ENCODE data around the gene BHLHE41.

The BHLHE41 gene

GRCh38 chr12:26124446-26125399, at the start of gene BHLHE41:
Gene BHLHE41, minus strand, starts transcription at chr12:26125037. Its CDS starts 258 bp downstream, at chr12:26124779.
- no peak for DNase-seq (ENCODE audit: low read depth)

- no peak for DNase-seq (ENCODE audit: low read depth)
Observed at GRCh38 chr12:26172946-26173552, 48.2 kb upstream of the BHLHE41 start.

DNA sequence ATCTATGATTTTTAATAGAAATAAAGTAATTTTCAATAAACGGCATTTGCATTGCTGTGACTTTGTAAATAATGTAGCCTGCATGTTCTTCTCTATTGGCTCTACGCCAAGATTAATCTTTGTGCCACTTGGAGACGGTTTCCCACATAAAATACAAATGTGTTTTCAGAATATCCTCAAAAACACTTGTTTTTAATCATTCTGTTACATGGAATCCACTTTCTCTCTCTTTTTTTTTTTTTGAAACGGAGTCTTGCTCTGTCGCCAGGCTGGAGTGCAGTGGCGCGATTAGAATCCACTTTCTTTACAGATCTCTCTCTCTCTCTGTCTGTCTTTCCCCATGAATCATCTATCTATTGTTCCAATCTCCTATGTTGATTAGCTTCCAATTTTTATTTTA, 47.7 kb upstream of the BHLHE41 start:
- no peak for DNase-seq (ENCODE audit: low read depth)

- no peak for DNase-seq (ENCODE audit: low read depth)
Observed at GRCh38 chr12:26172013-26172412, 47.2 kb upstream of the BHLHE41 start.

DNA sequence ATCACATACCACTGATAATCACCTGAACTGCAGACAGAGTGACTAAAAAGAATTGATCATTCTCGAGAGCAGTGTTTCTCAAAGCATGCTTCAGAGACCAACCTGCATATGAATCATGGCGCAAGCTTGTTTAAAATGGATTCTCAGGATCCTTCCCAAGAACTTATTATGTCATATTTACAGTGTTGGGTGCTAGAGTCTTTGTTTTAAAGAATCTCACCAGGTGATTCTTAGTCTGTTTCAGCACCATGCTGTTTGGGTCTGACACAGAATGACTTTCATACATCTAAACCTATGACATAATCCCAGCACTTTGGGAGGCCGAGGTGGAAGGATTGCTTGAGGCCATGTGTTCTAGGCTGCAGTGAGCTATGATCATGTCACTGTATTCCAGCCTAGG, 39.3 kb upstream of the BHLHE41 start:
- DNase-seq (ENCODE audit: low read depth), result no peak

DNA sequence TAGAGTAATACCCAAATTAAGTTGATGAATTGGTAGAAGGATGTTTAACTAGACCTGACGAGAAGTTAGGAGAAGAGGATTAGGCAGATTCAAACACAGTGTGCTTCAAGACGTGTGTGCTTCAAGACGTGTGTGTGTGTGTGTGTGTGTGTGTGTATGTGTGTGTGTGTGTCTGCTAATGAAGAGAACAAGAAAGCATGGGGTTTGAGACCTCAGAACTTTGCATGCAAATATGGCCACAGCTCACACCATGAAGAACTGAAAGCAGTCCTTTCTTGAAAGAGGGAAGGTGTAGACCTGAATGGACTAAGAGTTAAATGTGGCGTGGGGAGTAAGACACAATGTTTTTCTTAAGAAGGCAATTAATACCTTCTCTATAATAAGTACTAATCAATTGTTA, 38.1 kb upstream of the BHLHE41 start:
- no peak for DNase-seq (ENCODE audit: low read depth)

GRCh38 chr12:26162174-26162573, 37.3 kb upstream of the BHLHE41 start:
- DNase-seq (ENCODE audit: low read depth), result no peak

DNA sequence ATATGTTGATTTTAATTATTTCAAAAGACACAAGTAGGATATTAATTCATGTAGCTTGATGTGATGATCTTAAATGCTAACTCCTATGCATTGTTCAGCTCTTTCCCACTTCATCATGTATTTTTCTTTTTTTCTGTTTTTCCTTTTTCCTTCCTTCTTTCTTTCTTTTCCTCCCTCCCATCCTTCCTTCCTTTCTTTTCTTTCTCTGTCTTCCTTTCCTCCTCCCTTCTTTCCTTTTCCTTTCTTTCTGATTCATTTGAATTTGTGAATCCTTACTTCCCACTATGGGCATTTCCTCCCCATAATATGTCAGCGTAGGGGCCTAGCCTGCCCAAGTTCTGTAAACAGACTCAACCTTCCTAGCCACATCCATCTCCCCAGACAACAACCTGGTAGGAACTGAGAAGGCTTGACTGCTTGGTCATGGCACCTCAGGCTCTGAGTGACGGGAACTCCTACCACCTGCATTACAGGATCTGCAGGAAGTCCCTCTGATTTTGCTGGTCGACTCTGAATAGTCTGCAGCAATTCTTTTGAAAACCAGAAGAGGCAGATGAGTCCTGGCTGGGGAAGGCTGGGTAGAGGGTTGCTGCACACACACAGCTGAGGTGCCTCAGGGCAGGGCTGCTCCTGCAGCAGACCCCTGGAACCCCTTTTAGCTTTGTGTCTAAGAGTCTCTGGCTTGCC, 33.4 kb upstream of the BHLHE41 start:
- DNase-seq (ENCODE audit: low read depth), result no peak

DNA sequence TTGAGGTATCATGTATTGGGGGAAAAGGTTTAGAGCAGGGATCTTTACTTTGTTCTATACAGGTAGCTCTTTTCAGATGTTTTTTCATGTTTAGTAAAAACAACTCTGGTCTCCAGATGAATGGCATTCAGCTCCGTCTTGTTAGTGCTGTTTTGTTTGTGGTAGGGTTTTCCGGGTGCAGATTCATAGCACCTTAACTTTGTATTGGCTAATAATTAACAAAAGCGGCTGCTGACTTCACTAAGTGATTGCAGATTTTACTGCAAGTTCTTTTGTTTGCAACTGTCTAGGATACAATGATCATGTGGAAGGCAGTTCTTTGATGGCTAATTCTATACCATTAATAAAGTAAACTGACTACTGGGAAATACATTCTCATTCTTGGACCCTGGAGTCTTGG, 32.2 kb upstream of the BHLHE41 start:
- DNase-seq (ENCODE audit: low read depth), result no peak

DNA sequence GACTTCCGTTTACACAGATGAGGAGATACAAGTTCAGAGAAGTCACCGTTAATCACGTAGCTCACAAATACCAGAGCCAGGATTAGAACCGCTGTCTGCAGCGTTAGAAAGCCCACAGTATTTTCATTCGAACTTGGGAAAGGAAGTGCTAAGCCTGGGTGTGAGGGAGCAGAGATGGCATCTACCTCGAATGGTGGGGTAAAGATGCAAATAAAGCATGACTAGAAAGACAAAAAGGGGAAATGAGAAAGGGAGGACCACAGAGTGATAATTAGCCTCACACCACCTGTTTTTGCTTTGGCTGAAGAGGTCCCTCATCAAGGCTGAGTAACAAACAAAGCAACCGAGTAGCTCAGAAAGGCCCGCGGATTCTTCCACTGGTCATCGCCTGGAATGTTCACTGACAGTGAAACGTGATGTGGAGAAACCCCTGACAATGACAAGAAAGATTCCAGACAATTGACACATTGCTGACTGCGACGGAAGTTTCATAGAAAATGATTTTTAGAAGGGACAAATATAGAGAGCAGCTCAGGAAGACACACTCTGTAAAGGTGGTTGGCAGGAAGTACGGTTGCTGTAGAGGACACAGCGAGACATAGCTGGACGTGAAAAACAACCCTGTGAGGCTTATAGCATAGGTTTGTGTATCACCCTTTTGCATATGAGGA, 31.5 kb upstream of the BHLHE41 start:
- no peak for DNase-seq (ENCODE audit: low read depth)

DNA sequence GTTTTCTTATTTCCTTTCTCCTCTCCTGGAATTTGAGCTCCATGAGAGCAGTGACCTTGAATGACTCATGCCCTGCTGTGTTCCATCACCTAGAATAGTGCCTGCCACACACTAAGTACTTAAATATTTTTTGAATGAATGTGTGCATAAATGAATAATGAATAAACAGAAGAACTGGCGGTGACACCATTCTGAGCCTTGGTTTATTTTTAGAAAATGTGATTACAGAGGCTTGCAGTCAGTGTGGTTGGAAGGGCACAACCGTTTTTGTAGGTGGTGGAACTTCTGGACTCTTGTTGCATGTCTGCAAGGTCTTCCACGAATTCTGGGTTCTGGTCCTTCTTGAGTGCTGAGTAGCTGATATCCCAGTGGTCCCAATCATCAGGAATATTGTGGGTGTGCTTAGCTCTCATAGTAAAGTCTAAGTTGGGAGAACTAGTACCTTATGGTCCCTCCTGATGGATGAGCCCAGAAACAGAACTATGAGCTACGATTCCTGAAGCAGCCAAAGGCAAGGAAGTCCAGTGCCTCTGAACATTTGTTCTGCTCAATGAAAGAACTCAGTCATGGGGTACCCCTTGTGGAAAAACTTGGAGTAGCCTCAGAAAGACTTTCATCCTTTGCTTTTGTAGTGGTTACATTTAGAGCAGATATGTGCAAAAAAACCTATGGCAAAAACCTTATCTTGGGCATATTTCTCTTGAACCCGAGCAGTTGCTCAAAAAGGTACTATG, 28.8 kb upstream of the BHLHE41 start:
- peak; percentile 91 for DNase-seq (ENCODE audit: low read depth)

DNA sequence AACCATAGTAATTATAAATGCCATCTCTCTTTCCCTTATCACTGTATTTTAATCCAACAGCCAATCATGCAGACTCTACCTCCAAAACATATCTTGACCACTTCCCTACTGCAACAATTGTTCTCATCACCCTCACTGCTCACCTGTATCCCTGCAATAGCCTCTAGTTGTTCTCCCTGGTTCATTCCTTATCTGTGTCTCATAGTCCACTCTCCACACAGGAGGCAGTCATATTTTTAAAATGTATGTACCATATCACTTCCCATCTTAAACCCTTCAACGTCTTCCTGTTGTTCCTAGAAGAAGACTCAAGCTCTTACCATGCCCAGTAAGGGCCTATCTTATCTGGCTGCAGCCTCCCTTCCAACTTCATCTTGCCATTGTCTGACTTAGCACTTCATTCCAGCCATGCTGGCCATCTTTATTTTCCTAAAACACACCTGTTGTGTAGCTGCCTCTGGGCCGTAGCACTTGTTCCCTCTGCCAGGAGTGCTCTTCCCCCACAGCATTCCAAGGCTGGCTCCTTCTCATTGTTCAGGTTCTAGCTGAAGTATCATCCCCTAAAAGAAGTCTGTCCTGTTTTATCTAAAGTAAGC, 27.8 kb upstream of the BHLHE41 start:
- DNase-seq (ENCODE audit: low read depth), result no peak

- no peak for DNase-seq (ENCODE audit: low read depth)
Observed at GRCh38 chr12:26150736-26151450, 26.1 kb upstream of the BHLHE41 start.

DNA sequence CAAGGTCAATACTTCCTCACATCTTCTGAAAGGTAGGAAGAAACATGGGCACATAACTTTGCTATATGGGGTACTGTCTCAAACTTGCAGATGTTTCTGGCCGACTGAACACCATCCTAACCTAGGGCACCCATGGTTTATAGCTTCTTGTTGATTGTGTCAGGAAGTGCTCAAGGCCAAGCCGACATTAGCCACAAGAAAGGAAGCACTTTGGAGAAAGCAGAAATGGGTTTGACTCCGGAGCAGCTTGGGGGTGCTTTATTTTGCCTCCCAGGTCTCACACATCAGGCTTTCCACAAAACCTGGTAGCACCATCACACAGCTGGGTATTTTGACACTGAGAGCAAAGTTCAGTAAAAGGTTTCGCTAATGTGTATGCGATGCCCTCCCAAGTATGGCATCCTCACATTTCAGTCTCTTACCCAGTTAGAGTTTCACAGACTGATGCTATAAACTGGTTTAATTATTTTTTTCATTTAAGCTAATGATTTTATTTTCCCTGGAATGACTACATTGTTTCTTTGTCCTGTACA, 25.2 kb upstream of the BHLHE41 start:
- no peak for DNase-seq (ENCODE audit: low read depth)

- no peak for DNase-seq (ENCODE audit: low read depth)
Observed at GRCh38 chr12:26148291-26148690, 23.5 kb upstream of the BHLHE41 start.

DNA sequence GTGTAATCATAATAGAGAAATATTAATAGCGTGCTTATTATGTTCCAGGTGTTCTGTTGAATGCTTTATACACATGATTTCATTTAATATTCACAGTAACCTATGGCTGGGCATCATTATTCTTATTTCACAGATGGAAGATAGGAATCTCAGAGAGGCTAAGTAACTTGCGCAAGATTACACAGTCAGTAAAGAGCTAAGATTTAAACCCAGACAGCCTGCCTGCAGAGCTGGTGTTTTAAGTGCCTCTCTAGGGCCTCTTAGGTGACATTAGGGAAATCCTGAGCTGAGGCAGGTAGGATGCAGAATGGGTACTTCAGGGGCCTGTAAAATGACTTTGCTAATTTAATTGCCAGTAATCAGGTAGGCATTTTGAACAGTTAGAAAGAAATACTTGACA, 18.5 kb upstream of the BHLHE41 start:
- no peak for DNase-seq (ENCODE audit: low read depth)

- no peak for DNase-seq (ENCODE audit: low read depth)
Observed at GRCh38 chr12:26138860-26139259, 14.0 kb upstream of the BHLHE41 start.

DNA sequence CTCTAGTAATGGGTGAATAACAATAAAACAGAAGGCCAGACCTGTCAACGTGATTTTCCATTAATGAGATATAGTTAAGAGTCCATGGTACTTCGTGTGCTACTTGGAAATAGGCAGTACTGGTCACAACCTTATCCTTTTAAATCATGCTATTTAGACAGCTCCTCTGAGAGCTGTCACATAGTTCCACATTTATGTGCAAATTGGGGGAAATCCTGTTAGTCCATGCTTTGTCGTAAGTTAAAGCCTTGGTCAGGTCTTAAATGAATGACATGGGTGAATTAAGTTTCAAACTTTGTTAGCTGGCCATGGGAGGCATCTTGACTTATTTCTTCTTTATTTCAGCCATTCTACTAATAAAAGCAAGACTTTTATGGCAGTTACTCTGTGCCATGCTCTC, 11.9 kb upstream of the BHLHE41 start:
- DNase-seq (ENCODE audit: low read depth), result no peak

DNA sequence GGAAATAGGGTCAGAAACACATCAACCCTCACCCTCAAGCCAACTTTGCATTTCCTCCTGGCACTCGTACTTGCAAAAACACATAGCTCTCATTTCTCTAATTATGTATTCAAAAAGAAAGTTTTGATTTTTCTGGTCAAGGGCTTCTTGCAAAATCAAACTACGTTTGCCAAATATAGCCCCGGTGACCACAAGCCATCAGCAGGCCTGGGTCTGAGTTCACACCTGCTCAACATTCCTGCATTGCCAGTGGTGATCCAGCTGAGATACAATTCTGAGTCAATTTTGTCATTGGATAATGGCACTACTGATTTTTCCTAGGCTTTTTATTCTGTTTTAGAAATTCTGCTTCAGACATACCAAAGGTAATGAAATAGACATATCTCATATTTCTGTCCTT, 10.7 kb upstream of the BHLHE41 start:
- no peak for DNase-seq (ENCODE audit: low read depth)

DNA sequence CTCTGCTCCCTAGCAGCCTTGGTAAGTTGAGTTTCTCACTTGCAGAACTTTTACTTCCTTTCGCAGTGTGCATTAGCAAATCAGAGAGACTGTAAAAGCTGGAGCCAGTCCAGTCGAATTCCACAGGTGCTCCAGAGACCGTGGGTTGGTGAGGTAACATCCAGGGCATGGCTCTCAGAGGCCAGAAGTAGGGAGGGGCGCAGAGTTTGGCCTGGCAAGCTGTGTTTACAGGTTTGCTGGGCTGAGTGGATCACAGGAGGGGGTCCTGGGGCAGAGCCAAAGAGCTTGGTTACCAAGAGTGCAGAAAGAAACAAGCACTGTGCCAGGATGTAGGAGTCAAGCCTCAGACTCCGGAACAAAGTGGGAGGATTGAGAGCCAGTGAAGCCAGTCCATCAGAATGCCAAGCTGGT, 10.2 kb upstream of the BHLHE41 start:
- no peak for DNase-seq (ENCODE audit: low read depth)
